NB4 (cell line): ENCODE data around the gene CC2D1A.

Source experiments
- CTCF ChIP-seq: IDR thresholded peaks from one replicate; pipeline ENCODE4 v1.5.1; 2012; ENCODE audit warnings: low read depth, low read length
- MAX ChIP-seq: IDR thresholded peaks from 2 replicates; pipeline ENCODE4 v1.6.1; 2011; ENCODE audit warnings: low read depth, low read length
- POLR2A ChIP-seq: IDR thresholded peaks from 2 replicates; pipeline ENCODE4 v1.6.1; 2011; ENCODE audit warnings: mild to moderate bottlenecking; ENCODE audit not compliant: insufficient read length; ENCODE audit errors: extremely low read depth

GRCh38 chr19:13864667-13865570 lies 41.1 kb upstream of the CC2D1A start:
- TF ChIP-seq CTCF (no peak), POLR2A (no peak), MAX (no peak)
